NT2/D1 (cell line): ENCODE data around the gene CHRM2.

Experiments
- DNase-seq: peaks from one replicate; pipeline ENCODE4 v3.0.0-alpha.2; 2011; ENCODE audit warnings: low read depth, low spot score
- H3K27me3 ChIP-seq: 2 replicates; pipeline ENCODE4 v1.6.0; 2011; ENCODE audit warnings: mild to moderate bottlenecking; ENCODE audit not compliant: insufficient read length, insufficient read depth
- H3K36me3 ChIP-seq: 2 replicates; pipeline ENCODE4 v1.6.1; 2011; ENCODE audit warnings: mild to moderate bottlenecking, low read length, mixed read lengths; ENCODE audit not compliant: insufficient read depth, insufficient read length
- H3K4me1 ChIP-seq: 2 replicates; pipeline ENCODE4 v1.5.1; 2011; ENCODE audit not compliant: insufficient read depth, insufficient read length
- H3K4me3 ChIP-seq: 2 replicates; pipeline ENCODE4 v1.5.1; 2011; ENCODE audit warnings: low read depth; ENCODE audit not compliant: insufficient read length
- H3K9ac ChIP-seq: 2 replicates; pipeline ENCODE4 v1.6.0; 2011; ENCODE audit warnings: low read depth; ENCODE audit not compliant: insufficient read length
- H3K9me3 ChIP-seq: 2 replicates; pipeline ENCODE4 v1.5.1; 2011; ENCODE audit warnings: mild to moderate bottlenecking, low read length; ENCODE audit not compliant: insufficient read depth
- SUZ12 ChIP-seq: IDR thresholded peaks from 2 replicates; pipeline ENCODE4 v1.6.1; 2011; ENCODE audit not compliant: insufficient read length, insufficient read depth; ENCODE audit errors: extremely low read depth
- YY1 ChIP-seq: IDR thresholded peaks from 2 replicates; pipeline ENCODE4 v1.6.1; 2011; ENCODE audit not compliant: insufficient read length, insufficient read depth
- ZNF274 ChIP-seq: IDR thresholded peaks from 2 replicates; pipeline ENCODE4 v1.6.1; 2011; ENCODE audit warnings: mild to moderate bottlenecking, low read depth, low read length

CHRM2 gene

DNA sequence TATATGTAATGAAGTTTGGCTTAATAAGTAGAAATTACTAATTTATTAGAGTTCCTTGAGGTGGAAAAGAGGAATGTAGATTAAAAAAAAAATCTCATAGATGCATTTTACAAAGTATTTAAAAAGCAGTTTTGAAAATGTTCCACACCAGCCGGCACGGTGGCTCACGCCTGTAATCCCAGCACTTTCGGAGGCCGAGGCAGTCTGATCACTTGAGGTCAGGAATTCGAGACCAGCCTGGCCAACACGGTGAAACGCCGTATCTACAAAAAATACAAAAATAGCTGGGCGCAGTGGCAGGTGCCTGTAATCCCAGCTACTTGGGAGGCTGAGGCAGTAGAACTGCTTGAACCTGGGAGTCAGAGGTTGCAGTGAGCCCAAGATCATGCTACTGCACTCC, 3.2 kb upstream of the CHRM2 start:
- Histone ChIP-seq H3K9ac (no peak overlapping the region), H3K9me3 (no peaks in the 10 kb centered on the region), H3K27me3 (peaks cover 24% of the 10 kb centered on the region), H3K4me1 (no peaks in the 10 kb centered on the region), H3K36me3 (no peaks in the 10 kb centered on the region), H3K4me3 (no peak overlapping the region)
- no peak for DNase-seq
- TF ChIP-seq YY1, result no peak

- TF ChIP-seq YY1 (no peak), ZNF274 (no peak), SUZ12 (no peak)
- Histone ChIP-seq H3K4me3 (no peak overlapping the region), H3K9ac (no peak overlapping the region), H3K4me1 (no peaks in the 10 kb centered on the region), H3K36me3 (no peaks in the 10 kb centered on the region), H3K27me3 (peaks cover 29% of the 10 kb centered on the region), H3K9me3 (no peaks in the 10 kb centered on the region)
- no peak for DNase-seq
Observed at GRCh38 chr7:136865777-136866176, 2.7 kb upstream of the CHRM2 start.

- DNase-seq, result no peak
- Histone ChIP-seq H3K9me3 (no peaks in the 10 kb centered on the region), H3K36me3 (no peaks in the 10 kb centered on the region), H3K27me3 (peaks cover 59% of the 10 kb centered on the region), H3K4me1 (no peaks in the 10 kb centered on the region), H3K9ac (peak overlapping the region; percentile 70), H3K4me3 (peak overlapping the region; percentile 36)
- no peak for TF ChIP-seq YY1
- TF ChIP-seq ZNF274, result no peak
- TF ChIP-seq SUZ12, result peak; percentile 79
Observed at GRCh38 chr7:136869001-136869961, 829 bp downstream of the CHRM2 start.

- no peak for DNase-seq
- peak overlapping the region; percentile 36 for H3K4me3 ChIP-seq
- no peaks in the 10 kb centered on the region for H3K9me3 ChIP-seq
- H3K4me1 ChIP-seq, result no peaks in the 10 kb centered on the region
- no peak overlapping the region for H3K9ac ChIP-seq
- no peaks in the 10 kb centered on the region for H3K36me3 ChIP-seq
- TF ChIP-seq ZNF274, result no peak
- H3K27me3 ChIP-seq, result peaks cover 59% of the 10 kb centered on the region
Observed at GRCh38 chr7:136869991-136870865, 1.8 kb downstream of the CHRM2 start.

- no peaks in the 10 kb centered on the region for H3K9me3 ChIP-seq
- peak overlapping the region; percentile 18 for H3K4me3 ChIP-seq
- DNase-seq, result no peak
- TF ChIP-seq ZNF274 (no peak), SUZ12 (peak; percentile 44)
- H3K36me3 ChIP-seq, result no peaks in the 10 kb centered on the region
- H3K4me1 ChIP-seq, result no peaks in the 10 kb centered on the region
- no peak overlapping the region for H3K9ac ChIP-seq
- peaks cover 59% of the 10 kb centered on the region for H3K27me3 ChIP-seq
Observed at GRCh38 chr7:136870866-136871487, 2.5 kb downstream of the CHRM2 start.

GRCh38 chr7:136874393-136875032, 6.1 kb downstream of the CHRM2 start:
- H3K27me3 ChIP-seq, result peaks cover 42% of the 10 kb centered on the region
- no peaks in the 10 kb centered on the region for H3K4me1 ChIP-seq
- no peaks in the 10 kb centered on the region for H3K9me3 ChIP-seq
- no peak overlapping the region for H3K9ac ChIP-seq
- TF ChIP-seq SUZ12 (no peak), YY1 (no peak), ZNF274 (no peak)
- H3K4me3 ChIP-seq, result no peak overlapping the region
- DNase-seq, result peak; percentile 44
- H3K36me3 ChIP-seq, result no peaks in the 10 kb centered on the region
